ENCODE results near the gene PSMA2.
"Not testable (repeated sequence)": the region's sequence is repeated elsewhere in the genome, so short reads cannot be mapped to it uniquely, and the experiment has no call there.

Gene PSMA2

GRCh38 chr7:42900842-42901241 is 31.1 kb downstream of the PSMA2 start:
- DNase-seq = no peak

- peak; percentile 10 for DNase-seq
Measured at GRCh38 chr7:42893346-42894240, 38.4 kb downstream of the PSMA2 start.

- DNase-seq = no peak
Measured at GRCh38 chr7:42886893-42887505, 45.0 kb downstream of the PSMA2 start.

- DNase-seq = no peak
Measured at GRCh38 chr7:42886129-42886528, 45.8 kb downstream of the PSMA2 start.

GRCh38 chr7:42885183-42885582 is 46.8 kb downstream of the PSMA2 start:
- DNase-seq = not testable (repeated sequence)

- no peak for DNase-seq
Measured at GRCh38 chr7:42883950-42884349, 48.0 kb downstream of the PSMA2 start.

GRCh38 chr7:42880392-42880791 is 51.6 kb downstream of the PSMA2 start:
- DNase-seq = no peak

- no peak for DNase-seq
Measured at GRCh38 chr7:42878303-42878702, 53.7 kb downstream of the PSMA2 start.

- DNase-seq = no peak
Measured at GRCh38 chr7:42877862-42878261, 54.1 kb downstream of the PSMA2 start.

GRCh38 chr7:42876182-42877068 is 55.5 kb downstream of the PSMA2 start:
- no peak for DNase-seq

GRCh38 chr7:42869131-42870020 is 62.6 kb downstream of the PSMA2 start:
- DNase-seq = no peak

GRCh38 chr7:42868480-42868879 is 63.5 kb downstream of the PSMA2 start:
- no peak for DNase-seq

Data from NCI-H524 treated with DMSO at 0.1 percent for 48 hours (cell line).